ENCODE data around the gene TNFAIP3. TPM values are rescaled to one million over a fixed set of nuclear protein-coding genes. Genes with fewer than 3 reads are reported as not detected.

The TNFAIP3 gene
- total and polyA plus RNA-seq, 2 of the 4 experiments (the other 2 are of a cell fraction) = 5.0 to 14.2 TPM

DNA sequence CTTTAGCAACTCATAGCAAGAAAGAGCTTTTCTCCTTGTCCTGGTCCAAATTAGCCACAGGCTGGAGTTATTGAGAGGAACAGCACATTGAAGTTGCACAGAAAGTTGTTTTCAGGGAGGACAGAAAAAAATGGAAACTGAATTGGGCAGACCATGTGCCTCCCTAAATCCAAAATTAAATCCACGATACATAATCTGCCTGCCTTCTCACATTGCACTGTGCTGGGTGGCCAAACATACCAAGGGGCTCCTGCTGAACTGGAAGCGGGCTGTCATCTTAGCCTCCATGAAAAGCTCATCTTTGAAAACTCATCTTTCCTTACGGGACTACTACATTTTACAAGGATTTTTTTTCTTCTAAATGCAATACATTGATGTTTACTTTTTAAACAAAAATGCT is 59.9 kb downstream of the TNFAIP3 start:
- Histone ChIP-seq H3K4me3 (ENCODE audit: insufficient read depth, low read depth, low read length) (no peak overlapping the region), H3K79me1 (ENCODE audit: low read depth in 1 of 2, low read length in 2 of 2) (no peaks in the 10 kb centered on the region), H3K36me3 (ENCODE audit: control insufficient read depth, insufficient read depth, low read length) (no peaks in the 10 kb centered on the region), H3K4ac (ENCODE audit: low read depth, low read length) (peak overlapping the region; percentile 33; the same call in 1 of the 2 replicates), H2AFZ (replicated peaks; ENCODE audit: low read length, poor library complexity) (peak overlapping the region; percentile 52), H2AK9ac (replicated peaks; ENCODE audit: low read depth, low read length, poor library complexity) (no peak overlapping the region), H3K4me2 (ENCODE audit: low read depth, low read length) (no peak overlapping the region; the same call in 1 of the 2 replicates), H2BK120ac (ENCODE audit: low read depth, low read length) (peak overlapping the region; percentile 66; the same call in 1 of the 2 replicates), H2BK15ac (ENCODE audit: low read depth, low read length) (peak overlapping the region; percentile 11; the same call in 2 of the 3 replicates), H3K56ac (ENCODE audit: extremely low read depth, insufficient read depth, low read length) (no peak overlapping the region), H2AK5ac (ENCODE audit: low read depth, low read length) (peak overlapping the region; percentile 72), H3K27ac (ENCODE audit: insufficient read depth, low read length) (no peak overlapping the region), H3K14ac (replicated peaks; ENCODE audit: low read depth, low read length) (peak overlapping the region; percentile 33), H2BK5ac (ENCODE audit: low read depth, low read length, poor library complexity, severe bottlenecking) (peak overlapping the region; percentile 60), H3K18ac (ENCODE audit: low read depth, low read length) (peak overlapping the region; percentile 24; the same call in 1 of the 2 replicates), H4K20me1 (ENCODE audit: insufficient read depth, low read length) (no peaks in the 10 kb centered on the region), H3K9me3 (ENCODE audit: control insufficient read depth, insufficient read depth, low read length) (no peaks in the 10 kb centered on the region), H4K91ac (ENCODE audit: insufficient read depth, low read depth, low read length) (no peak overlapping the region), H3K27me3 (ENCODE audit: control insufficient read depth, insufficient read depth, low read length) (no peaks in the 10 kb centered on the region), H2BK20ac (ENCODE audit: low read depth, low read length) (peak overlapping the region; percentile 58; the same call in 1 of the 2 replicates), H3K9me1 (ENCODE audit: insufficient read depth, low read length) (no peaks in the 10 kb centered on the region), H3K9ac (ENCODE audit: low read depth, low read length) (no peak overlapping the region), H3K4me1 (ENCODE audit: control insufficient read depth, insufficient read depth, low read length) (peaks cover 18% of the 10 kb centered on the region), H3K23ac (ENCODE audit: low read depth, low read length) (peak overlapping the region; percentile 24; the same call in 1 of the 2 replicates), H4K8ac (ENCODE audit: low read depth in 2 of 2, low read length in 2 of 2) (0 out of 4 replicates have a peak overlapping the region, but pooled peaks have one; percentile 17 to 27), H4K5ac (ENCODE audit: low read depth, low read length) (peak overlapping the region; percentile 32; the same call in 1 of the 2 replicates)
- in situ Hi-C loops (cut with MboI; ENCODE audit: low sequenced_read_pairs) (no loop called here), intact Hi-C loops (cut with micrococcal nuclease) (no loop called here), dilution Hi-C loops (cut with HindIII; ENCODE audit: low sequenced_read_pairs, unreplicated experiment) (no loop called here)
- WGBS, 2 experiments (ENCODE audit: extremely low coverage in 2 of 2, insufficient read length in 1 of 2) = no CpG with 5 or more reads among the region's 3 CpGs
- ChIA-PET CTCF (interaction anchor here (1.0 kb wide), 2 partner anchors 12 to 60 kb away, joined by 3 read pairs; no protein-coding TSS in a partner anchor), POLR2A (ENCODE audit: unreplicated experiment) (no interaction called here)
- TF ChIP-seq SMC3 (IDR thresholded peaks at IDR 0.05; ENCODE audit: low read depth, low read length) (no peak), CHD1 (IDR thresholded peaks at IDR 0.05; ENCODE audit: low read depth, low read length) (no peak), RAD21 (IDR thresholded peaks at IDR 0.05; ENCODE audit: low read length) (no peak)
- DNase-seq (no peak), ATAC-seq (ENCODE audit: low read depth) (no peak)
- BruUV-seq (replicated peaks) = no TSS peak
